ENCODE results near the gene VWA8.

DNA sequence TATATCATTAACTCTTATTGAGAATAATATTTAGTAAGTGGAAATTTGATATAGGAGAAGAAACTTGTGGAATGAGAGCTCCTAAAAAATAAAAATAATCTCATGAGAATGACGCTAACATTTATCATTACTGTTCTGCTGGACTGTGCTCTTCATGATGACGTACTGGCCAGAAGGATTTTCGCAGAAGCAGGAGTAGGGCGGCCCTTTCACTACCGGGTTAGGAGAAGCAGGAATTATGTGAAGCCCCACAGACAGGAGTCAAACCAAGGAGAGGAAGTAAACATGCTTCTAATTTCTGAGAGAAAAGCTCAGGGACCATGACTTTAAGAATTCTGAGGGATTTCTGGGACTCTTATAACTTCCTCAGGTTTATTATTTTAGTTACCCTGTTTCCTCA, 195.1 kb downstream of the VWA8 start:
- TF ChIP-seq, protein P1, sequence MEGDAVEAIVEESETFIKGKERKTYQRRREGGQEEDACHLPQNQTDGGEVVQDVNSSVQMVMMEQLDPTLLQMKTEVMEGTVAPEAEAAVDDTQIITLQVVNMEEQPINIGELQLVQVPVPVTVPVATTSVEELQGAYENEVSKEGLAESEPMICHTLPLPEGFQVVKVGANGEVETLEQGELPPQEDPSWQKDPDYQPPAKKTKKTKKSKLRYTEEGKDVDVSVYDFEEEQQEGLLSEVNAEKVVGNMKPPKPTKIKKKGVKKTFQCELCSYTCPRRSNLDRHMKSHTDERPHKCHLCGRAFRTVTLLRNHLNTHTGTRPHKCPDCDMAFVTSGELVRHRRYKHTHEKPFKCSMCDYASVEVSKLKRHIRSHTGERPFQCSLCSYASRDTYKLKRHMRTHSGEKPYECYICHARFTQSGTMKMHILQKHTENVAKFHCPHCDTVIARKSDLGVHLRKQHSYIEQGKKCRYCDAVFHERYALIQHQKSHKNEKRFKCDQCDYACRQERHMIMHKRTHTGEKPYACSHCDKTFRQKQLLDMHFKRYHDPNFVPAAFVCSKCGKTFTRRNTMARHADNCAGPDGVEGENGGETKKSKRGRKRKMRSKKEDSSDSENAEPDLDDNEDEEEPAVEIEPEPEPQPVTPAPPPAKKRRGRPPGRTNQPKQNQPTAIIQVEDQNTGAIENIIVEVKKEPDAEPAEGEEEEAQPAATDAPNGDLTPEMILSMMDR (IDR thresholded peaks at IDR 0.05 in 2 of 3, conservative IDR thresholded peaks at IDR 0.05 in 1 of 3; ENCODE audit: borderline replicate concordance in 1 of 3, insufficient read depth in 1 of 3, low read depth in 2 of 3, low read length in 2 of 3) = no peak
- TF ChIP-seq FOSL1 (IDR thresholded peaks at IDR 0.05; ENCODE audit: low read depth) (no peak), POLR2AphosphoS5 (IDR thresholded peaks at IDR 0.05; ENCODE audit: low read depth, low read length) (no peak)

All from HCT116 (cell line).